GM23338 (cell line): ENCODE data around the gene PDE10A. TPM values are rescaled to one million over a fixed set of nuclear protein-coding genes. Genes with fewer than 3 reads are reported as not detected.

Experiments
- ATAC-seq: fragments of 200-7000 bp; cut with Tn5 transposase; 3 replicates; pipeline ENCODE4 v1.9.1; 2020
- DNase-seq: peaks from one replicate; pipeline ENCODE4 v3.0.0-alpha.2; 2015; ENCODE audit warnings: low spot score
- H2AFZ ChIP-seq: fragments of 200-600 bp; sonication (generic); 2 replicates; pipeline ENCODE4 v1.8.0; 2016; ENCODE audit warnings: antibody characterized with exemption, mild to moderate bottlenecking, moderate library complexity
- H3F3A ChIP-seq: fragments of 200-600 bp; sonication (generic); replicated peaks from 2 replicates; pipeline ENCODE4 v1.8.0; 2017; ENCODE audit warnings: antibody characterized with exemption, mixed run types, low read depth
- H3K27ac ChIP-seq: fragments of 200-600 bp; sonication (generic); 2 replicates; pipeline ENCODE4 v1.6.1; 2016; ENCODE audit warnings: low read depth
- H3K27me3 ChIP-seq: fragments of 200-600 bp; sonication (generic); 2 replicates; pipeline ENCODE4 v1.8.0; 2016; ENCODE audit warnings: mild to moderate bottlenecking, mixed run types, moderate library complexity; ENCODE audit not compliant: insufficient read depth
- H3K36me3 ChIP-seq: fragments of 200-600 bp; sonication (generic); 2 replicates; pipeline ENCODE4 v1.8.0; 2016; ENCODE audit warnings: mild to moderate bottlenecking; ENCODE audit not compliant: insufficient read depth
- H3K4me1 ChIP-seq: fragments of 200-600 bp; sonication (generic); 2 replicates; pipeline ENCODE4 v1.8.0; 2016; ENCODE audit warnings: mild to moderate bottlenecking, moderate library complexity; ENCODE audit not compliant: insufficient read depth
- H3K4me2 ChIP-seq: fragments of 200-600 bp; sonication (generic); 2 replicates; pipeline ENCODE4 v1.7.1; 2017; ENCODE audit warnings: mixed run types
- H3K4me3 ChIP-seq: fragments of 200-600 bp; sonication (generic); 2 replicates; pipeline ENCODE4 v1.6.1; 2016; ENCODE audit warnings: mixed run types
- H3K79me2 ChIP-seq: fragments of 200-600 bp; sonication (generic); replicated peaks from 2 replicates; pipeline ENCODE4 v1.8.0; 2017; ENCODE audit warnings: mild to moderate bottlenecking; ENCODE audit not compliant: insufficient read depth
- H3K9me2 ChIP-seq: fragments of 200-600 bp; sonication (generic); 2 replicates; pipeline ENCODE4 v1.8.0; 2017; ENCODE audit not compliant: insufficient read depth
- H4K20me1 ChIP-seq: fragments of 200-600 bp; sonication (generic); replicated peaks from 2 replicates; pipeline ENCODE4 v1.8.0; 2017; ENCODE audit warnings: mild to moderate bottlenecking; ENCODE audit not compliant: insufficient read depth
- H3K27ac Mint-ChIP-seq: 2 replicates; pipeline ENCODE4 v1.8.0; 2020; ENCODE audit warnings: inconsistent platforms, mild to moderate bottlenecking, moderate library complexity, mixed read lengths
- H3K27me3 Mint-ChIP-seq: 3 replicates; pipeline ENCODE4 v1.8.0; 2022; ENCODE audit warnings: low read depth, mild to moderate bottlenecking, moderate library complexity, mixed read lengths, inconsistent platforms; ENCODE audit not compliant: insufficient read depth, poor library complexity
- H3K36me3 Mint-ChIP-seq: 3 replicates; pipeline ENCODE4 v1.8.0; 2021; ENCODE audit warnings: low read depth, mild to moderate bottlenecking, inconsistent platforms, moderate library complexity, mixed read lengths
- H3K4me1 Mint-ChIP-seq: 3 replicates; pipeline ENCODE4 v1.8.0; 2020; ENCODE audit warnings: mild to moderate bottlenecking, inconsistent platforms, mixed read lengths
- H3K4me3 Mint-ChIP-seq: 3 replicates; pipeline ENCODE4 v1.8.0; 2021; ENCODE audit warnings: moderate library complexity, mild to moderate bottlenecking, inconsistent platforms, mixed read lengths
- H3K9me3 Mint-ChIP-seq: 3 replicates; pipeline ENCODE4 v1.8.0; 2020; ENCODE audit warnings: moderate library complexity, mild to moderate bottlenecking, inconsistent platforms, mixed read lengths
- CREB1 ChIP-seq: fragments of 250-450 bp; sonication (Bioruptor Pico); IDR thresholded peaks from 2 replicates; pipeline ENCODE4 v1.5.0; 2020; ENCODE audit warnings: low read depth, mild to moderate bottlenecking, moderate library complexity
- CTCF ChIP-seq, 2 experiments: fragments of 200-600 bp in 1 of 2; sonication (generic) in 1 of 2; conservative IDR thresholded peaks; 2 replicates each; pipeline versions ENCODE4 v1.5.1 to v1.6.1; 2016 to 2017; ENCODE audit warnings: antibody characterized with exemption in 2 of 2, low read depth in 2 of 2, mild to moderate bottlenecking in 2 of 2, moderate library complexity in 1 of 2
- ETS1 ChIP-seq: IDR thresholded peaks from 2 replicates; pipeline ENCODE4 v1.6.1; 2016; ENCODE audit warnings: antibody characterized with exemption
- EZH2 ChIP-seq: fragments of 200-600 bp; sonication (generic); IDR thresholded peaks from one replicate; pipeline ENCODE4 v1.8.0; 2017; ENCODE audit warnings: antibody characterized with exemption, mild to moderate bottlenecking, low read depth; ENCODE audit not compliant: unreplicated experiment
- EZH2phosphoT487 ChIP-seq: fragments of 200-600 bp; sonication (generic); IDR thresholded peaks from one replicate; pipeline ENCODE4 v1.8.1; 2018; ENCODE audit warnings: antibody characterized with exemption; ENCODE audit not compliant: unreplicated experiment
- JUNB ChIP-seq: IDR thresholded peaks from one replicate; pipeline ENCODE4 v1.6.1; 2016; ENCODE audit warnings: antibody characterized with exemption; ENCODE audit not compliant: unreplicated experiment
- NANOG ChIP-seq: IDR thresholded peaks from 2 replicates; pipeline ENCODE4 v1.6.1; 2016; ENCODE audit warnings: antibody characterized with exemption, borderline replicate concordance
- REST ChIP-seq: IDR thresholded peaks from one replicate; pipeline ENCODE4 v1.6.1; 2018; ENCODE audit warnings: antibody characterized with exemption; ENCODE audit not compliant: unreplicated experiment
- STAT1 ChIP-seq: IDR thresholded peaks from one replicate; pipeline ENCODE4 v1.6.1; 2016; ENCODE audit warnings: antibody characterized with exemption; ENCODE audit not compliant: unreplicated experiment
- ZNF114 ChIP-seq: fragments of 250-450 bp; sonication (Bioruptor Pico); IDR thresholded peaks from 2 replicates; pipeline ENCODE4 v1.5.0; 2020; ENCODE audit warnings: mild to moderate bottlenecking, moderate library complexity
- ZNF462 ChIP-seq: fragments of 250-450 bp; sonication (Bioruptor Pico); IDR thresholded peaks from 2 replicates; pipeline ENCODE4 v1.5.0; 2020; ENCODE audit warnings: mild to moderate bottlenecking, moderate library complexity
- polyA plus RNA-seq: library from polyadenylated mRNA; unstranded; fragments of >200 nt; fragmentation: Nextera tagmentation; extraction: Ambion mirVana; gene quantifications from 2 replicates; pipeline ENCODE4 v1.2.1, GENCODE V29; 2016
- total RNA-seq: library from RNA; depleted of rRNA; stranded (reverse); fragments of >200 nt; shearing (Covaris generic); gene quantifications from 2 replicates; pipeline ENCODE4 v1.2.3, GENCODE V29; 2014

The PDE10A gene
- total and polyA plus RNA-seq, 2 experiments from 2014 or later: 0.50 to 3.9 TPM

GRCh38 chr6:165487347-165487746 lies 175.7 kb downstream of the PDE10A start:
- H3K79me2 ChIP-seq: no peaks in the 10 kb centered on the region
- H3K27ac Mint-ChIP-seq: no peak overlapping the region
- no peaks in the 10 kb centered on the region for H3K36me3 Mint-ChIP-seq
- H3K36me3 ChIP-seq: no peaks in the 10 kb centered on the region
- H3K4me3 ChIP-seq: no peak overlapping the region
- TF ChIP-seq EZH2 (no peak), CTCF (conservative IDR thresholded peaks at IDR 0.05; ENCODE audit: low read depth in 2 of 2) (no peak), CREB1 (CRISPR knock-in tag) (no peak), JUNB (no peak), ZNF462 (no peak), STAT1 (no peak), ZNF114 (no peak), REST (no peak), EZH2phosphoT487 (no peak), NANOG (no peak), ETS1 (no peak)
- H3K4me1 Mint-ChIP-seq: peaks cover 13% of the 10 kb centered on the region; the same call in 2 of the 3 replicates
- H2AFZ ChIP-seq: no peak overlapping the region
- H3F3A ChIP-seq: no peaks in the 10 kb centered on the region
- ATAC-seq (no peak), DNase-seq (no peak)
- H3K4me1 ChIP-seq: peaks cover 6% of the 10 kb centered on the region; the same call in 1 of the 2 replicates
- H3K9me2 ChIP-seq: no peaks in the 10 kb centered on the region
- no peaks in the 10 kb centered on the region for H3K27me3 Mint-ChIP-seq
- H4K20me1 ChIP-seq: no peaks in the 10 kb centered on the region
- no peaks in the 10 kb centered on the region for H3K9me3 Mint-ChIP-seq
- no peak overlapping the region for H3K4me2 ChIP-seq
- no peak overlapping the region for H3K4me3 Mint-ChIP-seq
- no peaks in the 10 kb centered on the region for H3K27me3 ChIP-seq
- H3K27ac ChIP-seq: no peak overlapping the region
